T-helper 1 cell treated with Interleukin-12 subunit alpha and Interleukin-12 subunit beta and Interleukin-4 antibody, amounts not matched to agents 30 μg/mL and 1 μg/mL, for 36 hours (primary cell): ENCODE results near the gene RHCE.
"Not testable (repeated sequence)": the region's sequence is repeated elsewhere in the genome, so short reads cannot be mapped to it uniquely, and the experiment has no call there.

Source experiments
- H3K27ac Mint-ChIP-seq: one replicate; pipeline ENCODE4 v1.8.0; 2021; ENCODE audit warnings: mild to moderate bottlenecking, mixed read lengths
- H3K27me3 Mint-ChIP-seq: one replicate; pipeline ENCODE4 v1.8.0; 2021; ENCODE audit warnings: low read depth, mixed read lengths
- H3K36me3 Mint-ChIP-seq: one replicate; pipeline ENCODE4 v1.8.0; 2021; ENCODE audit warnings: low read depth, mixed read lengths
- H3K4me1 Mint-ChIP-seq: one replicate; pipeline ENCODE4 v1.8.0; 2021; ENCODE audit warnings: low read depth, mixed read lengths
- H3K4me3 Mint-ChIP-seq: one replicate; pipeline ENCODE4 v1.8.0; 2021; ENCODE audit warnings: mild to moderate bottlenecking, moderate library complexity, mixed read lengths
- H3K9me3 Mint-ChIP-seq: one replicate; pipeline ENCODE4 v1.8.0; 2021; ENCODE audit warnings: mixed read lengths

The RHCE gene

GRCh38 chr1:25427696-25428095 lies 7.1 kb upstream of the RHCE start:
- Mint-ChIP-seq H3K9me3 (no peaks in the 10 kb centered on the region), H3K36me3 (peaks cover 5% of the 10 kb centered on the region), H3K4me3 (no peak overlapping the region), H3K27ac (no peak overlapping the region), H3K4me1 (peaks cover 16% of the 10 kb centered on the region), H3K27me3 (peaks cover 9% of the 10 kb centered on the region)

GRCh38 chr1:25425098-25426085 lies 4.8 kb upstream of the RHCE start:
- Mint-ChIP-seq H3K27me3 (peaks cover 9% of the 10 kb centered on the region), H3K9me3 (no peaks in the 10 kb centered on the region), H3K36me3 (peaks cover 4% of the 10 kb centered on the region), H3K27ac (no peak overlapping the region), H3K4me3 (no peak overlapping the region), H3K4me1 (peaks cover 4% of the 10 kb centered on the region)

GRCh38 chr1:25423206-25423605 lies 2.6 kb upstream of the RHCE start:
- not testable (repeated sequence) for H3K4me3 Mint-ChIP-seq, H3K36me3 Mint-ChIP-seq

GRCh38 chr1:25419339-25419738 lies 1.3 kb downstream of the RHCE start:
- H3K4me1 Mint-ChIP-seq, H3K27ac Mint-ChIP-seq, H3K4me3 Mint-ChIP-seq, H3K27me3 Mint-ChIP-seq, H3K9me3 Mint-ChIP-seq, H3K36me3 Mint-ChIP-seq: not testable (repeated sequence)

More at GRCh38 chr1:25423206-25423605, 2.6 kb upstream of the RHCE start:
- H3K9me3 Mint-ChIP-seq, H3K27me3 Mint-ChIP-seq, H3K27ac Mint-ChIP-seq, H3K4me1 Mint-ChIP-seq: not testable (repeated sequence)

GRCh38 chr1:25417280-25417679 lies 3.3 kb downstream of the RHCE start:
- not testable (repeated sequence) for H3K27me3 Mint-ChIP-seq, H3K36me3 Mint-ChIP-seq, H3K4me1 Mint-ChIP-seq, H3K9me3 Mint-ChIP-seq, H3K27ac Mint-ChIP-seq, H3K4me3 Mint-ChIP-seq

- not testable (repeated sequence) for H3K27me3 Mint-ChIP-seq, H3K27ac Mint-ChIP-seq, H3K4me1 Mint-ChIP-seq, H3K9me3 Mint-ChIP-seq, H3K36me3 Mint-ChIP-seq, H3K4me3 Mint-ChIP-seq
Measured at GRCh38 chr1:25414578-25414977, 6.0 kb downstream of the RHCE start.

GRCh38 chr1:25414157-25414556 lies 6.5 kb downstream of the RHCE start:
- H3K27me3 Mint-ChIP-seq, H3K36me3 Mint-ChIP-seq, H3K27ac Mint-ChIP-seq, H3K4me3 Mint-ChIP-seq, H3K4me1 Mint-ChIP-seq, H3K9me3 Mint-ChIP-seq: not testable (repeated sequence)

- H3K27ac Mint-ChIP-seq, H3K36me3 Mint-ChIP-seq, H3K4me3 Mint-ChIP-seq, H3K27me3 Mint-ChIP-seq, H3K9me3 Mint-ChIP-seq, H3K4me1 Mint-ChIP-seq: not testable (repeated sequence)
Measured at GRCh38 chr1:25412872-25413623, 7.6 kb downstream of the RHCE start.

GRCh38 chr1:25409641-25410427 lies 10.8 kb downstream of the RHCE start:
- not testable (repeated sequence) for H3K4me1 Mint-ChIP-seq, H3K4me3 Mint-ChIP-seq, H3K9me3 Mint-ChIP-seq

GRCh38 chr1:25405731-25406305 lies 14.8 kb downstream of the RHCE start:
- H3K4me3 Mint-ChIP-seq, H3K4me1 Mint-ChIP-seq, H3K36me3 Mint-ChIP-seq, H3K27ac Mint-ChIP-seq, H3K9me3 Mint-ChIP-seq: not testable (repeated sequence)
- peaks cover 19% of the 10 kb centered on the region for H3K27me3 Mint-ChIP-seq

More at GRCh38 chr1:25409641-25410427, 10.8 kb downstream of the RHCE start:
- not testable (repeated sequence) for H3K36me3 Mint-ChIP-seq, H3K27ac Mint-ChIP-seq, H3K27me3 Mint-ChIP-seq

- not testable (repeated sequence) for H3K36me3 Mint-ChIP-seq, H3K27ac Mint-ChIP-seq, H3K4me1 Mint-ChIP-seq, H3K9me3 Mint-ChIP-seq, H3K4me3 Mint-ChIP-seq
- H3K27me3 Mint-ChIP-seq, result peaks cover 29% of the 10 kb centered on the region
Measured at GRCh38 chr1:25402947-25403803, 17.4 kb downstream of the RHCE start.

GRCh38 chr1:25398079-25398478 lies 22.5 kb downstream of the RHCE start:
- peaks cover 35% of the 10 kb centered on the region for H3K27me3 Mint-ChIP-seq
- H3K4me3 Mint-ChIP-seq, H3K9me3 Mint-ChIP-seq, H3K36me3 Mint-ChIP-seq, H3K4me1 Mint-ChIP-seq, H3K27ac Mint-ChIP-seq: not testable (repeated sequence)

GRCh38 chr1:25397549-25397948 lies 23.1 kb downstream of the RHCE start:
- not testable (repeated sequence) for H3K36me3 Mint-ChIP-seq, H3K4me3 Mint-ChIP-seq, H3K27ac Mint-ChIP-seq, H3K4me1 Mint-ChIP-seq, H3K9me3 Mint-ChIP-seq
- H3K27me3 Mint-ChIP-seq, result peaks cover 30% of the 10 kb centered on the region

GRCh38 chr1:25392841-25393240 lies 27.8 kb downstream of the RHCE start:
- Mint-ChIP-seq H3K27me3 (peaks cover 19% of the 10 kb centered on the region), H3K27ac (no peak overlapping the region), H3K4me1 (no peaks in the 10 kb centered on the region), H3K36me3 (no peaks in the 10 kb centered on the region), H3K9me3 (no peaks in the 10 kb centered on the region), H3K4me3 (no peak overlapping the region)
